GM10248 (cell line): ENCODE results near the gene NTN1.

Experiments
- CTCF ChIA-PET: fragments of 300-600 bp; sonication (Branson Sonifier 250); formaldehyde crosslinking; extraction: SDS; loops from one replicate; lab custom pipeline; 2021; ENCODE audit warnings: antibody characterized with exemption; lab: Yijun Ruan, JAX
- POLR2A ChIA-PET: fragments of 350-650 bp; sonication (Branson Sonifier 250); formaldehyde crosslinking; extraction: SDS; loops from one replicate; lab custom pipeline; 2020; ENCODE audit warnings: antibody characterized with exemption; lab: Yijun Ruan, JAX
- DNase-seq: peaks from one replicate; pipeline ENCODE4 v3.0.0; 2012; ENCODE audit errors: extremely low spot score
- TF ChIP-seq, protein P1 (sequence below): IDR thresholded peaks from 2 replicates; pipeline ENCODE4 v1.5.1; 2012; ENCODE audit warnings: mild to moderate bottlenecking, low read depth; ENCODE audit errors: extremely low read depth, missing control alignments, control extremely low read depth

NTN1 gene

GRCh38 chr17:9166788-9167187 is 145.5 kb downstream of the NTN1 start:
- POLR2A ChIA-PET, result no interaction called here
- CTCF ChIA-PET, result no interaction called here
- TF ChIP-seq, protein P1, sequence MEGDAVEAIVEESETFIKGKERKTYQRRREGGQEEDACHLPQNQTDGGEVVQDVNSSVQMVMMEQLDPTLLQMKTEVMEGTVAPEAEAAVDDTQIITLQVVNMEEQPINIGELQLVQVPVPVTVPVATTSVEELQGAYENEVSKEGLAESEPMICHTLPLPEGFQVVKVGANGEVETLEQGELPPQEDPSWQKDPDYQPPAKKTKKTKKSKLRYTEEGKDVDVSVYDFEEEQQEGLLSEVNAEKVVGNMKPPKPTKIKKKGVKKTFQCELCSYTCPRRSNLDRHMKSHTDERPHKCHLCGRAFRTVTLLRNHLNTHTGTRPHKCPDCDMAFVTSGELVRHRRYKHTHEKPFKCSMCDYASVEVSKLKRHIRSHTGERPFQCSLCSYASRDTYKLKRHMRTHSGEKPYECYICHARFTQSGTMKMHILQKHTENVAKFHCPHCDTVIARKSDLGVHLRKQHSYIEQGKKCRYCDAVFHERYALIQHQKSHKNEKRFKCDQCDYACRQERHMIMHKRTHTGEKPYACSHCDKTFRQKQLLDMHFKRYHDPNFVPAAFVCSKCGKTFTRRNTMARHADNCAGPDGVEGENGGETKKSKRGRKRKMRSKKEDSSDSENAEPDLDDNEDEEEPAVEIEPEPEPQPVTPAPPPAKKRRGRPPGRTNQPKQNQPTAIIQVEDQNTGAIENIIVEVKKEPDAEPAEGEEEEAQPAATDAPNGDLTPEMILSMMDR, result no peak
- DNase-seq, result no peak

DNA sequence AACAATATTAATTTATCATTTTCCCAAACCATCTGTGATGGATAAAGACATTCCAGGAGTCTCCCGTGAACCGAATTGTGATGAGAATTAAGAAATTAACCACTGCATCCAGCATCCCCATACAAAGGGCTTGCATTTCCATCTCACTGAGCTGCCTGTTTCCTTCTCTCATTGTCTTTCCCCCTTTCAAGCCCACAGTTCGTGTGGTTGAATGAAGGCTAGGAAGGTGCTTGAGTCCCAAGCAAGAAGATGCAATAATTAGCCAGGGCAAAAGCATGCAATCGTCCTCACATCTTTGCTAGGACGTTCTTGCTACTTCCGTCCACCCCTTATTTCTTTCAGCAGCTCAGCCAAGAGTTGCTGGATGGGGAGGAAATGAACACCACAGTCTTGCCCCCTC is 146.1 kb downstream of the NTN1 start:
- POLR2A ChIA-PET, result no interaction called here
- DNase-seq, result no peak
- CTCF ChIA-PET, result no interaction called here

DNA sequence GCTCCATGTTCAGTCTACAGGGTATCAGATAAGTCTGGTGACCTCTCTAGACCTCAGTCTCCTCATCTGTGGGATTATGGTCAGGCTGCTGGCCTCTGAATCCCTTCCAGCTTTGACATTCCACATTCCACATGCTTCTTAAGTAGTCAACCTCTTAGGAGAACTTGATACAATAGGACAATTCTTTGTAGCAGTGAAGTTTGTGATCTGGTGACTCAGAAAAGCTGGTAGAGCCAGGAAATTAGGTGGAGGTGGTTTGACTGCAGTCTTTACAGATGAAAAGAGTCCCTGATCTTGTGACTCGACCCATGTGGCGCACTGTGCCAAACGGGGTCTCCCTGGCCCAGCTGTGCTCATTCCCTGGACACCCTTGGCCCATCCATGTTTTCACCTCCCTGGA is 147.8 kb downstream of the NTN1 start:
- ChIA-PET POLR2A (no interaction called here), CTCF (no interaction called here)
- DNase-seq, result no peak
- TF ChIP-seq, protein P1, result no peak

More for the DNA sequence above, 146.1 kb downstream of the NTN1 start:
- TF ChIP-seq, protein P1, result no peak

- no peak for DNase-seq
- TF ChIP-seq, protein P1, result no peak
- ChIA-PET CTCF (no interaction called here), POLR2A (no interaction called here)
Measured at GRCh38 chr17:9170336-9170735, 149.0 kb downstream of the NTN1 start.

- TF ChIP-seq, protein P1, result no peak
- POLR2A ChIA-PET, result no interaction called here
- no peak for DNase-seq
- CTCF ChIA-PET, result no interaction called here
Measured at GRCh38 chr17:9170853-9171252, 149.5 kb downstream of the NTN1 start.

DNA sequence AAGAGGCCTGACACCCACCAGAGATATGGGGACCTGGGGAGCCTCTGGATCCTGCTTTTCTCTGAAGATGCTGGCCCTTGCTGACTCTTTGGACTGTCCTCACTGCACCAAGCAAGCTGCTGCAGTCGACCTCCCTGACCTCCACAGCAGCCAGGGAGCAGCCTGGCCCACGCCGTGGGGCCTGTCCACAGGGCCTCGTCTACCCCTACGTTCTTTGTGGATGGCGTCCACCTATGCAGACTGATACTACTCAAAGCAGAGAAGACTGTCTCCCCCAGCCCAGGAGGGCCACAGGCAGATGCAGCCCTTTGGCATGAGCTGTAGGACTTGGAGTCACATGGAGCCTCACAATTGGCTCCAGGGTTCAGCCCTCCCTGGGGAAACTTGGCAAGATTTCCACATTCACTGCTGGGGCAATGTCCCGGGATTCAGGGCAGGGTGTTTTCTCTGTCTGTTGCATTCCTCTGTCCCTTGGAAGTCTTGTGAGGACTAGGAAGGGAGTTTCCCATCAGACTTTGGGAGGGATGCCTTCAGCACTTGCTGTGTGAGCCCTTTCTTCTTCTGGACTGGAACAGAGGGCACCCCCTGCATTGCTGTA is 152.2 kb downstream of the NTN1 start:
- TF ChIP-seq, protein P1, result no peak

More for the DNA sequence above, 152.2 kb downstream of the NTN1 start:
- ChIA-PET POLR2A (no interaction called here), CTCF (no interaction called here)
- no peak for DNase-seq
